GM12891 (cell line): ENCODE measurements around the gene COL24A1.

Experiments
- POLR2A ChIP-seq: IDR thresholded peaks from 2 replicates; pipeline ENCODE4 v1.6.1; 2011; ENCODE audit warnings: low read depth, low read length, control low read depth
- POLR2AphosphoS5 ChIP-seq: IDR thresholded peaks from 2 replicates; pipeline ENCODE4 v1.6.1; 2011; ENCODE audit warnings: low read depth, low read length, control low read depth
- SPI1 ChIP-seq: IDR thresholded peaks from 2 replicates; pipeline ENCODE4 v1.6.1; 2011; ENCODE audit warnings: low read depth, low read length, control low read depth

GRCh38 chr1:86069757-86070145, 86.8 kb downstream of the COL24A1 start:
- TF ChIP-seq POLR2A (no peak), POLR2AphosphoS5 (no peak), SPI1 (no peak)
